ENCODE results near the gene NBAS.

Gene NBAS

DNA sequence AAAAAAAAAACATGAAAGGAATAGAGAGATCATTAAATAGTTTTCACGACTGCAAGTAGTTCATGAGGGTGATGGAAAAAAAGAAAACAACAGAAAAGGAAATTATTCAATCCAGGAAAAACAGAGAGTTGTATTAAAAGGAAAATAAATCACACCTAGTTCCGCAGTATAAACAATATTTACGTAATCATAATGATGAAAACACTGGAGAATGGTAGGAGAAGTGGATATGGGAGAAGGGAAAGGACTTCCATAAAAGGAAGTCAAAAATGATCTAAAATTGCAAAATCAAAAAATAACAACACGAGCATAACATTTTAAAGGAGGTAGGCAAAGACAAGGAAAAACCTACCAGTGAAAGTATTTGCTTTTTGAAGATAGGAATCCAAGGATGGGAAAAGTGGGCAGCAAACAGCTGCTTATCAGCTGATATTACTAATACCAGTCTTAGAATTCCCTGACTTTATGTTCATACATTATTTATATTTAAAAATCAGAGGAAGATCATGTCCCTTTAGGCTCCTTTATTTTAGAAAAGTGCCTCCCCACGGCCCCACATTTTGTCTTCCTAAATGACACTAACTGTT lies 160.8 kb downstream of the NBAS start:
- TF ChIP-seq, protein P1, sequence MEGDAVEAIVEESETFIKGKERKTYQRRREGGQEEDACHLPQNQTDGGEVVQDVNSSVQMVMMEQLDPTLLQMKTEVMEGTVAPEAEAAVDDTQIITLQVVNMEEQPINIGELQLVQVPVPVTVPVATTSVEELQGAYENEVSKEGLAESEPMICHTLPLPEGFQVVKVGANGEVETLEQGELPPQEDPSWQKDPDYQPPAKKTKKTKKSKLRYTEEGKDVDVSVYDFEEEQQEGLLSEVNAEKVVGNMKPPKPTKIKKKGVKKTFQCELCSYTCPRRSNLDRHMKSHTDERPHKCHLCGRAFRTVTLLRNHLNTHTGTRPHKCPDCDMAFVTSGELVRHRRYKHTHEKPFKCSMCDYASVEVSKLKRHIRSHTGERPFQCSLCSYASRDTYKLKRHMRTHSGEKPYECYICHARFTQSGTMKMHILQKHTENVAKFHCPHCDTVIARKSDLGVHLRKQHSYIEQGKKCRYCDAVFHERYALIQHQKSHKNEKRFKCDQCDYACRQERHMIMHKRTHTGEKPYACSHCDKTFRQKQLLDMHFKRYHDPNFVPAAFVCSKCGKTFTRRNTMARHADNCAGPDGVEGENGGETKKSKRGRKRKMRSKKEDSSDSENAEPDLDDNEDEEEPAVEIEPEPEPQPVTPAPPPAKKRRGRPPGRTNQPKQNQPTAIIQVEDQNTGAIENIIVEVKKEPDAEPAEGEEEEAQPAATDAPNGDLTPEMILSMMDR (IDR thresholded peaks at IDR 0.05; ENCODE audit: control insufficient read depth, extremely low read depth, insufficient read depth) = no peak
- no peak overlapping the region for H3K4me3 ChIP-seq (ENCODE audit: low read depth, low read length)
- DNase-seq (ENCODE audit: low read depth) = no peak

DNA sequence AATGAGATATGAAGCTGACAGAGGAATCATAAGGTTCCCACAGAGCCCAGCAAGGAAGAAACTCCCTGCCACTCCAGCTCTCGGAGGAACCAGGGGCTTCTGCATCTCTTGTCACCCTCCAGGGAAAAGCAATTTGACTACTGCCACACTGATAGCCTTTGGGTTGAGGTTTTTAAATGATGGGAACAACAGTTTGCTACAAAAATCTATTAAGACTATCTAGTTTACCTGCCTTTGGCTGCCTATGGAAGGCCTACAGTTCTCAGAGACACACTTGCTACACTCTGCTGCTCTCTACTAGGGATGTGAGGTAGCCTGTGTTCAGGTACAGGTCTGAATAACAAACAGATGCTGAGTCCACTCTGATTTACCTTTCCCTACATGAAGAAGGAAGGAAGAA lies 161.9 kb downstream of the NBAS start:
- TF ChIP-seq, protein P1 (IDR thresholded peaks at IDR 0.05; ENCODE audit: control insufficient read depth, extremely low read depth, insufficient read depth) = no peak

DNA sequence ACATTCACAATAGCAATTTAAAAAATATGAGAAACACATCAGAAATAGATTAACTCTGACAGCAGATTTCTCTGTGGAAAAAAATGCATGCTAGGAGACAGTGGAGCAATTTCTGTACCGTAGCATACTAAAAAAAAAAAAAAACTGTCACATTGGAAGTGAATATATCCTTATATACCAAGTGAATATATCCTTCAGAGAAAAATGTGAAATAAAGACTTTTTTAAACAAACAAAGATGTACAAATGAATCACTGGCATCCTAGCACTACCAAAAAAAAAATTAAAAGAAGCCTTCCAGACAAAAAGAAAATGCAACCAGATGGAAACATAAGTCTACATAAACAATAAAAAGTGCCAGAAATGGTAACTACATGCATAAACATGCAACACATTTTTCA lies 169.4 kb downstream of the NBAS start:
- TF ChIP-seq, protein P1 (IDR thresholded peaks at IDR 0.05; ENCODE audit: control insufficient read depth, extremely low read depth, insufficient read depth) = no peak
- DNase-seq (ENCODE audit: low read depth) = no peak
- H3K4me3 ChIP-seq (ENCODE audit: low read depth, low read length) = no peak overlapping the region

More for the DNA sequence above, 161.9 kb downstream of the NBAS start:
- no peak for DNase-seq (ENCODE audit: low read depth)
- H3K4me3 ChIP-seq (ENCODE audit: low read depth, low read length) = no peak overlapping the region

DNA sequence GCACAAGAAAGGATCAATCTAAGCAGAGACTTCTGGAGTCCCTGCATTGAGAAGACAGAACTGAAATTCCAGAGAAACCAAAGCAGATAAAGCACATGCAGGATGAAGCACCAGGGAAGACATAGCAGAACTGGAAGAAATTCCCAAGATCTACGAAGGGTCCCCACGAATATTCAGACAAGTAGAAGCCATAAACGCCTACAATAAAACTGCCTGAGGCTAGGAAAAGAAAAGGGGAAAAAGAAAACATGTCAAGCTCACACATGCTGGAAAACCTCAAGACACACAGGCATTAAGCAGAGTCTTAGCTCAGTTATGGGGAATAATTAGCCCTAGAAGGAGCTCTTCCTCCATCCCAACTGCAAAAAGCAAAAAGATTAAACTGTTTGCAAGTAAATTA lies 171.2 kb downstream of the NBAS start:
- no peak for DNase-seq (ENCODE audit: low read depth)
- TF ChIP-seq, protein P1 (IDR thresholded peaks at IDR 0.05; ENCODE audit: control insufficient read depth, extremely low read depth, insufficient read depth) = no peak
- no peak overlapping the region for H3K4me3 ChIP-seq (ENCODE audit: low read depth, low read length)

DNA sequence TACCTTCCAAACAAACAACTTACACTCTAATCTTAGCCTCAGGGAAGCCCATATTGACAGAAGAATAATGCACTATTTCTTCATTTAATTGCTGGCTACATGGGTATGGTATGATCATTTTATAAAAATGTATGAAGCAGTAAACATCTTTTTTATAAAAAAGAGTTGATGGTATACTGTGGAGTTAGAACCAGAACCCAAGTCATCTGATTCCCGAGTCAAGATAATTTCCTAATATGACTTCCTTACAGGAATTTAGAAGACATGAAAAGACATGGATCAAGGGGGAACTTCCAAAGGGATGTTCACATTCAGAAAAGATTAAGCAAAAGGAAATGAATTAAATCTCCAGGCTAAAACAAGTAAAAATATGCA lies 171.8 kb downstream of the NBAS start:
- no peak overlapping the region for H3K4me3 ChIP-seq (ENCODE audit: low read depth, low read length)
- TF ChIP-seq, protein P1 (IDR thresholded peaks at IDR 0.05; ENCODE audit: control insufficient read depth, extremely low read depth, insufficient read depth) = no peak
- no peak for DNase-seq (ENCODE audit: low read depth)

DNA sequence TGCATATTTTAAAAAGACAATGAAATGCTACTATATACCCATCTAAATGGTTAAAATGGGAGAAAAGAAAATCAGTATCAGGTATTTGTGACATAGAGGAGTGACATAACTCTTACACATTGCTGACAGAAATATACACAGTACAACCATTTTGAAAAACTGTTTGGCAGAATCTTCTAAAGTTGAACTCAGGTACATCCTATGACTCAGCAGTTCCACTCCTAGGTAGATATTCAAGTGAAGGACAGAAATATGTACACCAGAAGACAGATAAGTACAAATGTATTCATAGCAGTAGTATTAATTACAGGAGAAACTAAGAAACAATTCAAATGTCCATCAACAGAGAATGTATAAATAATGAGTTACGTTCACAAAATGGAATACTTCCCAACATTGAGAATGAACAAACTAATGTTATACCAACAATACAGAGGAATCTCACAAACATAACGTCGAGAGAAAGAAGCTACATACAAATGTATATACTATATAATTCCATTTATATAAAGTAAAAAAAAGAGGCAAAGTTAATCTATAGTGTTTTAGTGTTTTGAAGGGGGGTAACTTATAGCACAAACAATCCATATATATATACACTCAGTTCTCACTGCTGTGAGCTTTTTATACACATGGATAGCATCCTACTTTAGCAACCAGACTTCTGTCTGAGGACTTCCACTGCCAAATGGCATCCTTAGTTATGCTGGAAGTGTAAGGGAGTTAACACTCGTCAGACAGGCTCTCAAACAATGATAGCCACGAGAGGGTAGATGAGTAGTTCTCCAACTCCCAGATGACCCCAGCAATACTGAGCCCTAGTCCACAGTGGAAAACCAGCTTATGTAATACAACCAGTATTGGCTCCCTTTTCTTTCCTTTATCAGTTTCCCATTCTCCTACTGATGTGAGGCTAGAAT lies 172.5 kb downstream of the NBAS start:
- no peak overlapping the region for H3K4me3 ChIP-seq (ENCODE audit: low read depth, low read length)
- TF ChIP-seq, protein P1 (IDR thresholded peaks at IDR 0.05; ENCODE audit: control insufficient read depth, extremely low read depth, insufficient read depth) = no peak
- DNase-seq (ENCODE audit: low read depth) = no peak
